ENCODE measurements around the gene NAA20.

NAA20 gene

DNA sequence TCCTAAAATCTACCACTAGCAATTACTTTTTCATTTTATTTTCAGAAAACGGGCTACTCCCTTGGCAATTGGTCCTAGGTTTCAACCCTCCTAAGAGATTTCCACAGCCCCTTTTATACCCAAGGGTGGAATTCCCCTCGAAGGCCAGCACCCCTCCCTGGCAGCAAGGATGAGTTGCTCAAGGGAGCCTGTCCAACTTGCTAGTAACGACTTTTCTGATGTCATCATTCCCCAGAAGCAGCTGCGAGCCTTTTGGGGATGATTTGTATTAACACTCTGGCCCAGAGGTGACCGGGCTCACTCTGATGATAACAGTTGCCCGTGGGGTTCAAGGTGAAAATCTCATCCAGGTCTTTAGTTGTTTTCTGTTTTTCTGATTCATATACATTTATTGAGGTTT, 30.7 kb upstream of the NAA20 start:
- Histone ChIP-seq H3K27ac (no peak overlapping the region), H3K4me1 (no peaks in the 10 kb centered on the region), H3K79me2 (peaks cover 14% of the 10 kb centered on the region), H3K4me3 (ENCODE audit: low read depth, low read length) (no peak overlapping the region), H3K9me3 (ENCODE audit: control insufficient read depth, low read length) (no peaks in the 10 kb centered on the region), H2AFZ (no peak overlapping the region), H3K4me2 (ENCODE audit: low read length) (no peak overlapping the region), H3K27me3 (ENCODE audit: control insufficient read depth, insufficient read depth, low read length) (no peaks in the 10 kb centered on the region), H3K9ac (no peak overlapping the region), H3K36me3 (ENCODE audit: control insufficient read depth, insufficient read depth, low read length) (no peaks in the 10 kb centered on the region)
- no peak for TF ChIP-seq CTCF (IDR thresholded peaks at IDR 0.05)

DNA sequence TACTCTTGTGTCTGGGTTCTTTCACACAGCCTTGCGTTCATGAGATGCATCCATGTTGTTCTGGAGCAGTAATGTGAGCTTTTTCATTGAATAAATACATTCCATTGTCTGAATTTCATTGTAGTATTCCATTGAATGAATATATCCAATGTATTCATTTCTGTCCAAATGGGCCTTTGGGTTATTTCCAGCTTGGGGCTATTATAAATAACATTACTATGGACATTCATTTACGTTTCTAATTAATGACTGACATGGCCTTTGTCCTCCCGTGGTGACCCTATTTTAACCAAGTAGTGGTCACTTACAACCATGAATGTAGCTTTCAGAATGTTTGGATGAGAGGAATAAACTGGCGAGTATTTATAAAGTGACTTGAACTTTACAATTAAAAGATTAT, 30.1 kb upstream of the NAA20 start:
- H3K36me3 ChIP-seq (ENCODE audit: control insufficient read depth, insufficient read depth, low read length) = no peaks in the 10 kb centered on the region
- no peaks in the 10 kb centered on the region for H3K9me3 ChIP-seq (ENCODE audit: control insufficient read depth, low read length)
- H3K27me3 ChIP-seq (ENCODE audit: control insufficient read depth, insufficient read depth, low read length) = no peaks in the 10 kb centered on the region
- H3K4me2 ChIP-seq (ENCODE audit: low read length) = no peak overlapping the region
- no peaks in the 10 kb centered on the region for H3K4me1 ChIP-seq
- H3K27ac ChIP-seq = no peak overlapping the region
- no peak for TF ChIP-seq CTCF (IDR thresholded peaks at IDR 0.05)
- no peak overlapping the region for H2AFZ ChIP-seq
- H3K79me2 ChIP-seq = peaks cover 10% of the 10 kb centered on the region
- H3K4me3 ChIP-seq (ENCODE audit: low read depth, low read length) = no peak overlapping the region
- H3K9ac ChIP-seq = no peak overlapping the region

DNA sequence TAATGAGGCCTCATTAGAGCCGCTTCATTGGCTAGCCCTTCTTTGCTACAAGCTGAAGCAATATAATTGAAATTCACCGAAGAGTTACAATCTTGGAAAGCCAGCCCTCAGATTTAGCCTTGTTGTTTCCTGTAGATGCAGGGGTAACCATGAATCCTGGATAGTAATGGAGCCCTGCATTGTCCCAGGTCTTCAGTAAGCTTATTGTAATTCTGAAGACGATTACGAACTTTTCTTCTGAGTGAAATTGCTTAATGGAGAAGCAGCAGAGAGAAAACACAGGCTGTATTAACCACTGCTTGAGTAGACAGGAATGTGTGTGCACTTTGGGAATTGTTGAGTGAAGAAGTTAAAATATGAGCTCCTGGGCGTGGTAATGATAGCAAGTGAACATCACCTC, 26.3 kb upstream of the NAA20 start:
- no peak for TF ChIP-seq CTCF (IDR thresholded peaks at IDR 0.05)
- Histone ChIP-seq H3K27me3 (ENCODE audit: control insufficient read depth, insufficient read depth, low read length) (no peaks in the 10 kb centered on the region), H3K27ac (no peak overlapping the region)

DNA sequence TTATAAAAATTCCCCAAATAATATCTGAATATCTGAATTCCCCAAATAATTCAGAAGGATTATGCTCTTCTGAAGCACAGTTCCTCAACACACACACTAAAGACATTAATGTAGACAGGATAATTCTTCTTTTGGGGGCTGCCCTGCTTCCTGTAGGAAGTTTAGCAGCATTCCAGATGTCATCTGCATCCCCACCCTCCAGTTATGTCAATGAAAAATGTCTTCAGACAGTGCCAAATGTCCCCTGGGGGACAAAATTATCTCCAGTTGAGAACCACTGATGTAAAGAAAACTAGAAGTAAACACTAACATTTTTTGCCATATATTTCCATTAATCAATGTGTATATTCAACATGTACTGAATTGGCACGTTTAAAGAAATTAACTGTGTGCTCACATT, 25.9 kb upstream of the NAA20 start:
- Histone ChIP-seq H3K79me2 (peaks cover 3% of the 10 kb centered on the region), H2AFZ (no peak overlapping the region), H3K27ac (no peak overlapping the region), H3K4me3 (ENCODE audit: low read depth, low read length) (no peak overlapping the region), H3K4me1 (peaks cover 16% of the 10 kb centered on the region), H3K4me2 (ENCODE audit: low read length) (no peak overlapping the region), H3K36me3 (ENCODE audit: control insufficient read depth, insufficient read depth, low read length) (no peaks in the 10 kb centered on the region), H3K27me3 (ENCODE audit: control insufficient read depth, insufficient read depth, low read length) (no peaks in the 10 kb centered on the region), H3K9me3 (ENCODE audit: control insufficient read depth, low read length) (no peaks in the 10 kb centered on the region), H3K9ac (no peak overlapping the region)
- TF ChIP-seq CTCF (IDR thresholded peaks at IDR 0.05) = no peak

More for the DNA sequence above, 26.3 kb upstream of the NAA20 start:
- peaks cover 16% of the 10 kb centered on the region for H3K4me1 ChIP-seq
- H3K9ac ChIP-seq = no peak overlapping the region
- peaks cover 3% of the 10 kb centered on the region for H3K79me2 ChIP-seq
- H3K9me3 ChIP-seq (ENCODE audit: control insufficient read depth, low read length) = no peaks in the 10 kb centered on the region
- no peaks in the 10 kb centered on the region for H3K36me3 ChIP-seq (ENCODE audit: control insufficient read depth, insufficient read depth, low read length)
- no peak overlapping the region for H3K4me3 ChIP-seq (ENCODE audit: low read depth, low read length)
- no peak overlapping the region for H3K4me2 ChIP-seq (ENCODE audit: low read length)
- H2AFZ ChIP-seq = no peak overlapping the region

DNA sequence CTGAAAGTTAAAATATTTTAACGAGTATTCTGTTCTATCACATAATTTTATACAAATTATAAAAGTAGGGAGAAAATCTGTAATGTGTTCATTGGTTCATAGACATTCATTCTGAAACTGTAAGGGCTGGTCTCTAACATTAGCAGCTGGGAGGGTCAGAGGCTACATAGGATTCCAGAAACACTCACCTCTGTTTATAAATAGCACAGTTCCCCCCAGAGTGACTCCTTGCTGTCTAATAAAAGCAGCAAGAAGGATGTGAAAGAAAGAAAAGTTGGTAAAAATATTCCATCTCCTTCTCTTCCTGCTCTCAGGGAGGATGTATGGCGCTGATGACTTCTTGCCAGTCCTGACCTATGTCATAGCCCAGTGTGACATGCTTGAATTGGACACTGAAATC, 25.3 kb upstream of the NAA20 start:
- Histone ChIP-seq H2AFZ (no peak overlapping the region), H3K27me3 (ENCODE audit: control insufficient read depth, insufficient read depth, low read length) (no peaks in the 10 kb centered on the region), H3K9me3 (ENCODE audit: control insufficient read depth, low read length) (no peaks in the 10 kb centered on the region), H3K4me1 (peaks cover 16% of the 10 kb centered on the region), H3K79me2 (peaks cover 3% of the 10 kb centered on the region), H3K27ac (no peak overlapping the region), H3K4me2 (ENCODE audit: low read length) (no peak overlapping the region), H3K9ac (no peak overlapping the region), H3K36me3 (ENCODE audit: control insufficient read depth, insufficient read depth, low read length) (no peaks in the 10 kb centered on the region), H3K4me3 (ENCODE audit: low read depth, low read length) (no peak overlapping the region)
- TF ChIP-seq CTCF (IDR thresholded peaks at IDR 0.05) = no peak
